GM23338 (cell line): ENCODE measurements around the gene NT5DC4. TPM values are rescaled to one million over a fixed set of nuclear protein-coding genes. Genes with fewer than 3 reads are reported as not detected.

ENCODE experiments used
- ATAC-seq: fragments of 200-7000 bp; cut with Tn5 transposase; 3 replicates; pipeline ENCODE4 v1.9.1; 2020
- DNase-seq: peaks from one replicate; pipeline ENCODE4 v3.0.0-alpha.2; 2015; ENCODE audit warnings: low spot score
- H2AFZ ChIP-seq: fragments of 200-600 bp; sonication (generic); 2 replicates; pipeline ENCODE4 v1.8.0; 2016; ENCODE audit warnings: antibody characterized with exemption, mild to moderate bottlenecking, moderate library complexity
- H3F3A ChIP-seq: fragments of 200-600 bp; sonication (generic); replicated peaks from 2 replicates; pipeline ENCODE4 v1.8.0; 2017; ENCODE audit warnings: antibody characterized with exemption, mixed run types, low read depth
- H3K27ac ChIP-seq: fragments of 200-600 bp; sonication (generic); 2 replicates; pipeline ENCODE4 v1.6.1; 2016; ENCODE audit warnings: low read depth
- H3K27me3 ChIP-seq: fragments of 200-600 bp; sonication (generic); 2 replicates; pipeline ENCODE4 v1.8.0; 2016; ENCODE audit warnings: mild to moderate bottlenecking, mixed run types, moderate library complexity; ENCODE audit not compliant: insufficient read depth
- H3K36me3 ChIP-seq: fragments of 200-600 bp; sonication (generic); 2 replicates; pipeline ENCODE4 v1.8.0; 2016; ENCODE audit warnings: mild to moderate bottlenecking; ENCODE audit not compliant: insufficient read depth
- H3K4me1 ChIP-seq: fragments of 200-600 bp; sonication (generic); 2 replicates; pipeline ENCODE4 v1.8.0; 2016; ENCODE audit warnings: mild to moderate bottlenecking, moderate library complexity; ENCODE audit not compliant: insufficient read depth
- H3K4me2 ChIP-seq: fragments of 200-600 bp; sonication (generic); 2 replicates; pipeline ENCODE4 v1.7.1; 2017; ENCODE audit warnings: mixed run types
- H3K4me3 ChIP-seq: fragments of 200-600 bp; sonication (generic); 2 replicates; pipeline ENCODE4 v1.6.1; 2016; ENCODE audit warnings: mixed run types
- H3K79me2 ChIP-seq: fragments of 200-600 bp; sonication (generic); replicated peaks from 2 replicates; pipeline ENCODE4 v1.8.0; 2017; ENCODE audit warnings: mild to moderate bottlenecking; ENCODE audit not compliant: insufficient read depth
- H3K9me2 ChIP-seq: fragments of 200-600 bp; sonication (generic); 2 replicates; pipeline ENCODE4 v1.8.0; 2017; ENCODE audit not compliant: insufficient read depth
- H4K20me1 ChIP-seq: fragments of 200-600 bp; sonication (generic); replicated peaks from 2 replicates; pipeline ENCODE4 v1.8.0; 2017; ENCODE audit warnings: mild to moderate bottlenecking; ENCODE audit not compliant: insufficient read depth
- H3K27ac Mint-ChIP-seq: 2 replicates; pipeline ENCODE4 v1.8.0; 2020; ENCODE audit warnings: inconsistent platforms, mild to moderate bottlenecking, moderate library complexity, mixed read lengths
- H3K27me3 Mint-ChIP-seq: 3 replicates; pipeline ENCODE4 v1.8.0; 2022; ENCODE audit warnings: low read depth, mild to moderate bottlenecking, moderate library complexity, mixed read lengths, inconsistent platforms; ENCODE audit not compliant: insufficient read depth, poor library complexity
- H3K36me3 Mint-ChIP-seq: 3 replicates; pipeline ENCODE4 v1.8.0; 2021; ENCODE audit warnings: low read depth, mild to moderate bottlenecking, inconsistent platforms, moderate library complexity, mixed read lengths
- H3K4me1 Mint-ChIP-seq: 3 replicates; pipeline ENCODE4 v1.8.0; 2020; ENCODE audit warnings: mild to moderate bottlenecking, inconsistent platforms, mixed read lengths
- H3K4me3 Mint-ChIP-seq: 3 replicates; pipeline ENCODE4 v1.8.0; 2021; ENCODE audit warnings: moderate library complexity, mild to moderate bottlenecking, inconsistent platforms, mixed read lengths
- H3K9me3 Mint-ChIP-seq: 3 replicates; pipeline ENCODE4 v1.8.0; 2020; ENCODE audit warnings: moderate library complexity, mild to moderate bottlenecking, inconsistent platforms, mixed read lengths
- CREB1 ChIP-seq: fragments of 250-450 bp; sonication (Bioruptor Pico); IDR thresholded peaks from 2 replicates; pipeline ENCODE4 v1.5.0; 2020; ENCODE audit warnings: low read depth, mild to moderate bottlenecking, moderate library complexity
- CTCF ChIP-seq, 2 experiments: fragments of 200-600 bp in 1 of 2; sonication (generic) in 1 of 2; conservative IDR thresholded peaks; 2 replicates each; pipeline versions ENCODE4 v1.5.1 to v1.6.1; 2016 to 2017; ENCODE audit warnings: antibody characterized with exemption in 2 of 2, low read depth in 2 of 2, mild to moderate bottlenecking in 2 of 2, moderate library complexity in 1 of 2
- EZH2 ChIP-seq: fragments of 200-600 bp; sonication (generic); IDR thresholded peaks from one replicate; pipeline ENCODE4 v1.8.0; 2017; ENCODE audit warnings: antibody characterized with exemption, mild to moderate bottlenecking, low read depth; ENCODE audit not compliant: unreplicated experiment
- EZH2phosphoT487 ChIP-seq: fragments of 200-600 bp; sonication (generic); IDR thresholded peaks from one replicate; pipeline ENCODE4 v1.8.1; 2018; ENCODE audit warnings: antibody characterized with exemption; ENCODE audit not compliant: unreplicated experiment
- JUNB ChIP-seq: IDR thresholded peaks from one replicate; pipeline ENCODE4 v1.6.1; 2016; ENCODE audit warnings: antibody characterized with exemption; ENCODE audit not compliant: unreplicated experiment
- NANOG ChIP-seq: IDR thresholded peaks from 2 replicates; pipeline ENCODE4 v1.6.1; 2016; ENCODE audit warnings: antibody characterized with exemption, borderline replicate concordance
- POLR2AphosphoS5 ChIP-seq: IDR thresholded peaks from 2 replicates; pipeline ENCODE4 v1.6.1; 2016; ENCODE audit warnings: antibody characterized with exemption, low read depth
- REST ChIP-seq: IDR thresholded peaks from one replicate; pipeline ENCODE4 v1.6.1; 2018; ENCODE audit warnings: antibody characterized with exemption; ENCODE audit not compliant: unreplicated experiment
- STAT1 ChIP-seq: IDR thresholded peaks from one replicate; pipeline ENCODE4 v1.6.1; 2016; ENCODE audit warnings: antibody characterized with exemption; ENCODE audit not compliant: unreplicated experiment
- ZNF114 ChIP-seq: fragments of 250-450 bp; sonication (Bioruptor Pico); IDR thresholded peaks from 2 replicates; pipeline ENCODE4 v1.5.0; 2020; ENCODE audit warnings: mild to moderate bottlenecking, moderate library complexity
- ZNF331 ChIP-seq: fragments of 250-450 bp; sonication (Bioruptor Pico); IDR thresholded peaks from 2 replicates; pipeline ENCODE4 v1.5.0; 2020; ENCODE audit warnings: low read depth, mild to moderate bottlenecking, moderate library complexity
- polyA plus RNA-seq: library from polyadenylated mRNA; unstranded; fragments of >200 nt; fragmentation: Nextera tagmentation; extraction: Ambion mirVana; gene quantifications from 2 replicates; pipeline ENCODE4 v1.2.1, GENCODE V29; 2016
- total RNA-seq: library from RNA; depleted of rRNA; stranded (reverse); fragments of >200 nt; shearing (Covaris generic); gene quantifications from 2 replicates; pipeline ENCODE4 v1.2.3, GENCODE V29; 2014
- TF ChIP-seq, protein P1 (sequence below): IDR thresholded peaks from 2 replicates; pipeline ENCODE4 v1.6.1; 2016; ENCODE audit warnings: antibody characterized with exemption
- TF ChIP-seq, protein P2 (sequence below): fragments of 250-450 bp; sonication (Bioruptor Pico); IDR thresholded peaks from 2 replicates; pipeline ENCODE4 v1.5.0; 2020; ENCODE audit warnings: mild to moderate bottlenecking, moderate library complexity

Gene NT5DC4
- total and polyA plus RNA-seq, 2 experiments from 2014 or later: not detected

DNA sequence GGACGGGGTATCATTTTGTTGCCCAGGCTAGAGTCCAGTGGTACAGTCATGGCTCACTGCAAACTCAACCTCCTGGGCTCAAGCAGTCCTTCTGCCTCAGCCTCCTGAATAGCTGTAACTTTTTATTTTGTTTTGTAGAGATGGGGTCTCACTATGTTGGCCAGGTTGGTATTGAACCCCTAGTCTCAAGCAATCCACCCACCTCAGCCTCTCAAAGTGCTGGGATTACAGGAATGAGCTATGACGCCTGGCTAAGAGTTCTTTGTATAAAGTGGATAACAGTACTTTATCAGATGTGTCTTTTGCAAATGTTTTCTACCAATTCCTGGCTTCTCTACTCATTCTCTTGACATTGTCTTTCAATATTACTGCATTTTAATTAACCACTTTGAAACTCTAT lies 17.1 kb upstream of the NT5DC4 start:
- Mint-ChIP-seq H3K4me3 (no peak overlapping the region), H3K36me3 (no peaks in the 10 kb centered on the region), H3K27ac (no peak overlapping the region), H3K27me3 (no peaks in the 10 kb centered on the region), H3K4me1 (no peaks in the 10 kb centered on the region), H3K9me3 (no peaks in the 10 kb centered on the region)
- Histone ChIP-seq H3K4me1 (no peaks in the 10 kb centered on the region), H2AFZ (no peak overlapping the region), H3K36me3 (no peaks in the 10 kb centered on the region), H3F3A (no peaks in the 10 kb centered on the region), H3K79me2 (no peaks in the 10 kb centered on the region), H3K27ac (no peak overlapping the region), H4K20me1 (no peaks in the 10 kb centered on the region), H3K4me3 (no peak overlapping the region), H3K9me2 (no peaks in the 10 kb centered on the region), H3K27me3 (no peaks in the 10 kb centered on the region), H3K4me2 (no peak overlapping the region)
- DNase-seq (no peak), ATAC-seq (no peak)
- TF ChIP-seq CREB1 (CRISPR knock-in tag) (no peak), ZNF114 (CRISPR knock-in tag) (no peak), CTCF (conservative IDR thresholded peaks at IDR 0.05; ENCODE audit: low read depth in 2 of 2) (no peak), STAT1 (no peak), JUNB (no peak), REST (no peak), EZH2 (no peak), POLR2AphosphoS5 (no peak), ZNF331 (CRISPR knock-in tag) (no peak), EZH2phosphoT487 (no peak), NANOG (no peak)
- TF ChIP-seq, protein P1, sequence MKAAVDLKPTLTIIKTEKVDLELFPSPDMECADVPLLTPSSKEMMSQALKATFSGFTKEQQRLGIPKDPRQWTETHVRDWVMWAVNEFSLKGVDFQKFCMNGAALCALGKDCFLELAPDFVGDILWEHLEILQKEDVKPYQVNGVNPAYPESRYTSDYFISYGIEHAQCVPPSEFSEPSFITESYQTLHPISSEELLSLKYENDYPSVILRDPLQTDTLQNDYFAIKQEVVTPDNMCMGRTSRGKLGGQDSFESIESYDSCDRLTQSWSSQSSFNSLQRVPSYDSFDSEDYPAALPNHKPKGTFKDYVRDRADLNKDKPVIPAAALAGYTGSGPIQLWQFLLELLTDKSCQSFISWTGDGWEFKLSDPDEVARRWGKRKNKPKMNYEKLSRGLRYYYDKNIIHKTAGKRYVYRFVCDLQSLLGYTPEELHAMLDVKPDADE: no peak
- TF ChIP-seq, protein P2, sequence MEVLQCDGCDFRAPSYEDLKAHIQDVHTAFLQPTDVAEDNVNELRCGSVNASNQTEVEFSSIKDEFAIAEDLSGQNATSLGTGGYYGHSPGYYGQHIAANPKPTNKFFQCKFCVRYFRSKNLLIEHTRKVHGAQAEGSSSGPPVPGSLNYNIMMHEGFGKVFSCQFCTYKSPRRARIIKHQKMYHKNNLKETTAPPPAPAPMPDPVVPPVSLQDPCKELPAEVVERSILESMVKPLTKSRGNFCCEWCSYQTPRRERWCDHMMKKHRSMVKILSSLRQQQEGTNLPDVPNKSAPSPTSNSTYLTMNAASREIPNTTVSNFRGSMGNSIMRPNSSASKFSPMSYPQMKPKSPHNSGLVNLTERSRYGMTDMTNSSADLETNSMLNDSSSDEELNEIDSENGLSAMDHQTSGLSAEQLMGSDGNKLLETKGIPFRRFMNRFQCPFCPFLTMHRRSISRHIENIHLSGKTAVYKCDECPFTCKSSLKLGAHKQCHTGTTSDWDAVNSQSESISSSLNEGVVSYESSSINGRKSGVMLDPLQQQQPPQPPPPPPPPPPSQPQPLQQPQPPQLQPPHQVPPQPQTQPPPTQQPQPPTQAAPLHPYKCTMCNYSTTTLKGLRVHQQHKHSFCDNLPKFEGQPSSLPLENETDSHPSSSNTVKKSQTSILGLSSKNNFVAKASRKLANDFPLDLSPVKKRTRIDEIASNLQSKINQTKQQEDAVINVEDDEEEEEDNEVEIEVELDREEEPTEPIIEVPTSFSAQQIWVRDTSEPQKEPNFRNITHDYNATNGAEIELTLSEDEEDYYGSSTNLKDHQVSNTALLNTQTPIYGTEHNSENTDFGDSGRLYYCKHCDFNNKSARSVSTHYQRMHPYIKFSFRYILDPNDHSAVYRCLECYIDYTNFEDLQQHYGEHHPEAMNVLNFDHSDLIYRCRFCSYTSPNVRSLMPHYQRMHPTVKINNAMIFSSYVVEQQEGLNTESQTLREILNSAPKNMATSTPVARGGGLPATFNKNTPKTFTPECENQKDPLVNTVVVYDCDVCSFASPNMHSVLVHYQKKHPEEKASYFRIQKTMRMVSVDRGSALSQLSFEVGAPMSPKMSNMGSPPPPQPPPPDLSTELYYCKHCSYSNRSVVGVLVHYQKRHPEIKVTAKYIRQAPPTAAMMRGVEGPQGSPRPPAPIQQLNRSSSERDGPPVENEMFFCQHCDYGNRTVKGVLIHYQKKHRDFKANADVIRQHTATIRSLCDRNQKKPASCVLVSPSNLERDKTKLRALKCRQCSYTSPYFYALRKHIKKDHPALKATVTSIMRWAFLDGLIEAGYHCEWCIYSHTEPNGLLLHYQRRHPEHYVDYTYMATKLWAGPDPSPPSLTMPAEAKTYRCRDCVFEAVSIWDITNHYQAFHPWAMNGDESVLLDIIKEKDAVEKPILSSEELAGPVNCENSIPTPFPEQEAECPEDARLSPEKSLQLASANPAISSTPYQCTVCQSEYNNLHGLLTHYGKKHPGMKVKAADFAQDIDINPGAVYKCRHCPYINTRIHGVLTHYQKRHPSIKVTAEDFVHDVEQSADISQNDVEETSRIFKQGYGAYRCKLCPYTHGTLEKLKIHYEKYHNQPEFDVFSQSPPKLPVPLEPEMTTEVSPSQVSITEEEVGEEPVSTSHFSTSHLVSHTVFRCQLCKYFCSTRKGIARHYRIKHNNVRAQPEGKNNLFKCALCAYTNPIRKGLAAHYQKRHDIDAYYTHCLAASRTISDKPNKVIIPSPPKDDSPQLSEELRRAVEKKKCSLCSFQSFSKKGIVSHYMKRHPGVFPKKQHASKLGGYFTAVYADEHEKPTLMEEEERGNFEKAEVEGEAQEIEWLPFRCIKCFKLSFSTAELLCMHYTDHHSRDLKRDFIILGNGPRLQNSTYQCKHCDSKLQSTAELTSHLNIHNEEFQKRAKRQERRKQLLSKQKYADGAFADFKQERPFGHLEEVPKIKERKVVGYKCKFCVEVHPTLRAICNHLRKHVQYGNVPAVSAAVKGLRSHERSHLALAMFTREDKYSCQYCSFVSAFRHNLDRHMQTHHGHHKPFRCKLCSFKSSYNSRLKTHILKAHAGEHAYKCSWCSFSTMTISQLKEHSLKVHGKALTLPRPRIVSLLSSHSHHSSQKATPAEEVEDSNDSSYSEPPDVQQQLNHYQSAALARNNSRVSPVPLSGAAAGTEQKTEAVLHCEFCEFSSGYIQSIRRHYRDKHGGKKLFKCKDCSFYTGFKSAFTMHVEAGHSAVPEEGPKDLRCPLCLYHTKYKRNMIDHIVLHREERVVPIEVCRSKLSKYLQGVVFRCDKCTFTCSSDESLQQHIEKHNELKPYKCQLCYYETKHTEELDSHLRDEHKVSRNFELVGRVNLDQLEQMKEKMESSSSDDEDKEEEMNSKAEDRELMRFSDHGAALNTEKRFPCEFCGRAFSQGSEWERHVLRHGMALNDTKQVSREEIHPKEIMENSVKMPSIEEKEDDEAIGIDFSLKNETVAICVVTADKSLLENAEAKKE: no peak
